Measurements from ENCODE around the gene TUT7. TPM values are rescaled to one million over a fixed set of nuclear protein-coding genes. Genes with fewer than 3 reads are reported as not detected.

TUT7 gene
- total and polyA plus RNA-seq, 8 donors: 9.8 to 26.2 (median 12.1) TPM

GRCh38 chr9:86256653-86257052 is 97.6 kb downstream of the TUT7 start:
- FAIRE-seq: no peak
- peak in 2 of 4 donors; percentile 40 to 51 for ATAC-seq
- Histone ChIP-seq H3K4me1 (no peaks in the 10 kb centered on the region), H3K27me3 (no peaks in the 10 kb centered on the region), H3K4me3 (no peak overlapping the region), H3K36me3 (no peaks in the 10 kb centered on the region), H3K9me3 (no peaks in the 10 kb centered on the region), H3K27ac (no peak overlapping the region)
- intact Hi-C loops (cut with DNase I): no loop called here
- TF ChIP-seq, protein P1, sequence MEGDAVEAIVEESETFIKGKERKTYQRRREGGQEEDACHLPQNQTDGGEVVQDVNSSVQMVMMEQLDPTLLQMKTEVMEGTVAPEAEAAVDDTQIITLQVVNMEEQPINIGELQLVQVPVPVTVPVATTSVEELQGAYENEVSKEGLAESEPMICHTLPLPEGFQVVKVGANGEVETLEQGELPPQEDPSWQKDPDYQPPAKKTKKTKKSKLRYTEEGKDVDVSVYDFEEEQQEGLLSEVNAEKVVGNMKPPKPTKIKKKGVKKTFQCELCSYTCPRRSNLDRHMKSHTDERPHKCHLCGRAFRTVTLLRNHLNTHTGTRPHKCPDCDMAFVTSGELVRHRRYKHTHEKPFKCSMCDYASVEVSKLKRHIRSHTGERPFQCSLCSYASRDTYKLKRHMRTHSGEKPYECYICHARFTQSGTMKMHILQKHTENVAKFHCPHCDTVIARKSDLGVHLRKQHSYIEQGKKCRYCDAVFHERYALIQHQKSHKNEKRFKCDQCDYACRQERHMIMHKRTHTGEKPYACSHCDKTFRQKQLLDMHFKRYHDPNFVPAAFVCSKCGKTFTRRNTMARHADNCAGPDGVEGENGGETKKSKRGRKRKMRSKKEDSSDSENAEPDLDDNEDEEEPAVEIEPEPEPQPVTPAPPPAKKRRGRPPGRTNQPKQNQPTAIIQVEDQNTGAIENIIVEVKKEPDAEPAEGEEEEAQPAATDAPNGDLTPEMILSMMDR (IDR thresholded peaks at IDR 0.05): no peak
- 60 to 68% methylated on average over 3 of the region's 3 CpGs for WGBS, 2 donors
- DNase-seq: no peak

GRCh38 chr9:86253577-86253976 is 100.6 kb downstream of the TUT7 start:
- Histone ChIP-seq H3K36me3 (no peaks in the 10 kb centered on the region), H3K27ac (no peak overlapping the region), H3K27me3 (no peaks in the 10 kb centered on the region), H3K9me3 (no peaks in the 10 kb centered on the region), H3K4me3 (no peak overlapping the region), H3K4me1 (no peaks in the 10 kb centered on the region)
- FAIRE-seq (no peak), ATAC-seq (no peak), DNase-seq (no peak)
- WGBS, 2 donors: 97 to 98% methylated on average over 3 of the region's 3 CpGs
- intact Hi-C loops (cut with DNase I): no loop called here
- TF ChIP-seq, protein P1 (IDR thresholded peaks at IDR 0.05): no peak

- 82 to 88% methylated on average over 1 of the region's 1 CpG for WGBS, 2 donors
- no peak for ATAC-seq
- Histone ChIP-seq H3K4me3 (no peak overlapping the region), H3K36me3 (no peaks in the 10 kb centered on the region), H3K27ac (no peak overlapping the region), H3K9me3 (no peaks in the 10 kb centered on the region), H3K4me1 (no peaks in the 10 kb centered on the region), H3K27me3 (no peaks in the 10 kb centered on the region)
- TF ChIP-seq, protein P1 (IDR thresholded peaks at IDR 0.05): no peak
- DNase-seq: no peak
- intact Hi-C loops (cut with DNase I): no loop called here
- FAIRE-seq: no peak
Measured at GRCh38 chr9:86252870-86253269, 101.3 kb downstream of the TUT7 start.

DNA sequence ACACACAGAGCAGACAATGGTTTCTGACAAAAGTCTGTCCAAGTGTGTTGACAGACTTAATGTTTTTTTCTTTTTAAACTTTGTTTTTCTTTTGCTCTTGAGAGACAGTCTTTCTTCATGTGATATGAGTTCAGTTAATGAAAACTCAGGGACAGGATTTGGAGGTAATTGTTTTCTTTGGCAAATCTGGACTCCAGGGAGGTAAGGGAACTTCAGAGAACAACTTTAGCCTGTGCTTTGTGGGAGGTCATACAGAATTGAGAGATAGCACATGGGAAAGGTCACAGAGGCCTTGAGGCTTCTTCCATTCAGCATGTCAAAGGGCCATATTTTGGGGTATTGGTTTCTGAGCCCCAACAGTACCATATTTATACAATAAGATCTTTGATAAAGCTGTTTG is 104.1 kb downstream of the TUT7 start:
- no peak for DNase-seq
- TF ChIP-seq, protein P1 (IDR thresholded peaks at IDR 0.05): no peak
- FAIRE-seq: no peak
- intact Hi-C loops (cut with DNase I): no loop called here
- Histone ChIP-seq H3K4me3 (no peak overlapping the region), H3K36me3 (no peaks in the 10 kb centered on the region), H3K27me3 (no peaks in the 10 kb centered on the region), H3K27ac (no peak overlapping the region), H3K9me3 (no peaks in the 10 kb centered on the region), H3K4me1 (no peaks in the 10 kb centered on the region)
- no peak for ATAC-seq

- Histone ChIP-seq H3K36me3 (no peaks in the 10 kb centered on the region), H3K4me1 (no peaks in the 10 kb centered on the region), H3K9me3 (no peaks in the 10 kb centered on the region), H3K27ac (no peak overlapping the region), H3K27me3 (no peaks in the 10 kb centered on the region), H3K4me3 (no peak overlapping the region)
- no peak for DNase-seq
- ATAC-seq: no peak
- whole genome bisulfite sequencing, 2 donors: 74 to 81% methylated on average over 4 of the region's 4 CpGs
- FAIRE-seq: no peak
- intact Hi-C loops (cut with DNase I): no loop called here
- TF ChIP-seq, protein P1 (IDR thresholded peaks at IDR 0.05): no peak
Measured at GRCh38 chr9:86248746-86249145, 105.5 kb downstream of the TUT7 start.

Measured in pancreas (tissue), 10 donors.